ENCODE data around the gene ELP2. TPM values are rescaled to one million over a fixed set of nuclear protein-coding genes. Genes with fewer than 3 reads are reported as not detected.

Gene ELP2
- total and polyA plus RNA-seq, 9 of the 15 experiments (the other 6 are each of a cell fraction or from before 2014, with no cell fraction given) = 76.8 to 192 (median 140) TPM

GRCh38 chr18:36129300-36130038, at the start of gene ELP2, which contains the start of gene SLC39A6 (continued):
- TF ChIP-seq NR1H2 (CRISPR knock-in tag; IDR thresholded peaks at IDR 0.05) (no peak), ZNF507 (tag; conservative IDR thresholded peaks at IDR 0.05) (no peak), SMARCA5 (IDR thresholded peaks at IDR 0.05) (peak; percentile 47; the same call in 1 of the 2 replicates), CBX8 (IDR thresholded peaks at IDR 0.05; ENCODE audit: borderline replicate concordance, extremely low read depth, low read depth, low read length, poor library complexity, severe bottlenecking) (no peak), POLR2G (IDR thresholded peaks at IDR 0.05; ENCODE audit: low read depth, low read length) (peak; percentile 88), KAT7 (CRISPR knock-in tag; IDR thresholded peaks at IDR 0.05; ENCODE audit: borderline replicate concordance) (peak; percentile 92; the same call in 1 of the 2 replicates), HES1 (IDR thresholded peaks at IDR 0.05; ENCODE audit: low read depth) (no peak), SPI1 (IDR thresholded peaks at IDR 0.05; ENCODE audit: borderline replicate concordance, low read depth, low read length) (peak; percentile 97), TAF7 (tag; IDR thresholded peaks at IDR 0.05) (0 out of 2 replicates have a peak, but pooled peaks have one; percentile 46), NKRF (IDR thresholded peaks at IDR 0.05; ENCODE audit: borderline replicate concordance) (peak; percentile 99), RBM34 (IDR thresholded peaks at IDR 0.05; ENCODE audit: borderline replicate concordance, insufficient read depth, low read length) (0 out of 2 replicates have a peak, but pooled peaks have one; percentile 67), ASH1L (IDR thresholded peaks at IDR 0.05; ENCODE audit: borderline replicate concordance, low read depth, partially characterized antibody) (peak; percentile 15), CREB1 (IDR thresholded peaks at IDR 0.05) (peak; percentile 32), CREB1 (CRISPR knock-in tag; IDR thresholded peaks at IDR 0.05) (peak; percentile 72), XRCC5 (IDR thresholded peaks at IDR 0.05; ENCODE audit: low read depth, low read length) (peak; percentile 48; the same call in 1 of the 2 replicates), RNF2 (IDR thresholded peaks at IDR 0.05) (0 out of 2 replicates have a peak, but pooled peaks have one; percentile 65), SUPT5H (IDR thresholded peaks at IDR 0.05) (peak; percentile 91)
- TF ChIP-seq, protein P1, sequence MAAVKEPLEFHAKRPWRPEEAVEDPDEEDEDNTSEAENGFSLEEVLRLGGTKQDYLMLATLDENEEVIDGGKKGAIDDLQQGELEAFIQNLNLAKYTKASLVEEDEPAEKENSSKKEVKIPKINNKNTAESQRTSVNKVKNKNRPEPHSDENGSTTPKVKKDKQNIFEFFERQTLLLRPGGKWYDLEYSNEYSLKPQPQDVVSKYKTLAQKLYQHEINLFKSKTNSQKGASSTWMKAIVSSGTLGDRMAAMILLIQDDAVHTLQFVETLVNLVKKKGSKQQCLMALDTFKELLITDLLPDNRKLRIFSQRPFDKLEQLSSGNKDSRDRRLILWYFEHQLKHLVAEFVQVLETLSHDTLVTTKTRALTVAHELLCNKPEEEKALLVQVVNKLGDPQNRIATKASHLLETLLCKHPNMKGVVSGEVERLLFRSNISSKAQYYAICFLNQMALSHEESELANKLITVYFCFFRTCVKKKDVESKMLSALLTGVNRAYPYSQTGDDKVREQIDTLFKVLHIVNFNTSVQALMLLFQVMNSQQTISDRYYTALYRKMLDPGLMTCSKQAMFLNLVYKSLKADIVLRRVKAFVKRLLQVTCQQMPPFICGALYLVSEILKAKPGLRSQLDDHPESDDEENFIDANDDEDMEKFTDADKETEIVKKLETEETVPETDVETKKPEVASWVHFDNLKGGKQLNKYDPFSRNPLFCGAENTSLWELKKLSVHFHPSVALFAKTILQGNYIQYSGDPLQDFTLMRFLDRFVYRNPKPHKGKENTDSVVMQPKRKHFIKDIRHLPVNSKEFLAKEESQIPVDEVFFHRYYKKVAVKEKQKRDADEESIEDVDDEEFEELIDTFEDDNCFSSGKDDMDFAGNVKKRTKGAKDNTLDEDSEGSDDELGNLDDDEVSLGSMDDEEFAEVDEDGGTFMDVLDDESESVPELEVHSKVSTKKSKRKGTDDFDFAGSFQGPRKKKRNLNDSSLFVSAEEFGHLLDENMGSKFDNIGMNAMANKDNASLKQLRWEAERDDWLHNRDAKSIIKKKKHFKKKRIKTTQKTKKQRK (IDR thresholded peaks at IDR 0.05; ENCODE audit: borderline replicate concordance, low read depth, low read length) = no peak
- TF ChIP-seq, protein P2, sequence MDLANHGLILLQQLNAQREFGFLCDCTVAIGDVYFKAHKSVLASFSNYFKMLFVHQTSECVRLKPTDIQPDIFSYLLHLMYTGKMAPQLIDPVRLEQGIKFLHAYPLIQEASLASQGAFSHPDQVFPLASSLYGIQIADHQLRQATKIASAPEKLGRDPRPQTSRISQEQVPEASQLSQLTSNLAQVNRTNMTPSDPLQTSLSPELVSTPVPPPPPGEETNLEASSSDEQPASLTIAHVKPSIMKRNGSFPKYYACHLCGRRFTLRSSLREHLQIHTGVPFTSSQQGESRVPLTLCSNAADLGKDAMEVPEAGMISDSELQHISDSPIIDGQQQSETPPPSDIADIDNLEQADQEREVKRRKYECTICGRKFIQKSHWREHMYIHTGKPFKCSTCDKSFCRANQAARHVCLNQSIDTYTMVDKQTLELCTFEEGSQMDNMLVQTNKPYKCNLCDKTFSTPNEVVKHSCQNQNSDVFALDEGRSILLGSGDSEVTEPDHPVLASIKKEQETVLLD (IDR thresholded peaks at IDR 0.05) = peak; percentile 92
- TF ChIP-seq, protein P3, sequence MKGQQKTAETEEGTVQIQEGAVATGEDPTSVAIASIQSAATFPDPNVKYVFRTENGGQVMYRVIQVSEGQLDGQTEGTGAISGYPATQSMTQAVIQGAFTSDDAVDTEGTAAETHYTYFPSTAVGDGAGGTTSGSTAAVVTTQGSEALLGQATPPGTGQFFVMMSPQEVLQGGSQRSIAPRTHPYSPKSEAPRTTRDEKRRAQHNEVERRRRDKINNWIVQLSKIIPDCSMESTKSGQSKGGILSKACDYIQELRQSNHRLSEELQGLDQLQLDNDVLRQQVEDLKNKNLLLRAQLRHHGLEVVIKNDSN (CRISPR knock-in tag; IDR thresholded peaks at IDR 0.05) = no peak

Data from K562 (cell line).